ENCODE measurements around the gene RPAIN.

The RPAIN gene

GRCh38 chr17:5437721-5438317 lies 17.8 kb downstream of the RPAIN start:
- DNase-seq (ENCODE audit: low spot score in 2 of 2): no peak
- H3K27ac Mint-ChIP-seq: peak overlapping the region; percentile 82
- H3K9me3 Mint-ChIP-seq: no peaks in the 10 kb centered on the region

GRCh38 chr17:5438716-5439445 lies 18.9 kb downstream of the RPAIN start, which contains the start of gene C1QBP:
TSS of gene C1QBP (minus strand) at chr17:5439155. CDS start at chr17:5439073, 82 bp downstream.
- ATAC-seq (ENCODE audit: low read depth) (peak; percentile 88), DNase-seq (ENCODE audit: low spot score in 2 of 2) (peak; percentile 96)
- Mint-ChIP-seq H3K4me3 (peak within 1 kb of the TSS; percentile 82), H3K9me3 (no peaks in the 10 kb centered on the region), H3K4me1 (peaks cover 22% of the 10 kb centered on the region), H3K27ac (peak within 1 kb of the TSS; percentile 94), H3K36me3 (peaks cover 5% of the 10 kb centered on the region), H3K27me3 (no peaks in the 10 kb centered on the region)

More at GRCh38 chr17:5437721-5438317, 17.8 kb downstream of the RPAIN start:
- no peak for ATAC-seq (ENCODE audit: low read depth)
- H3K4me3 Mint-ChIP-seq: peak overlapping the region; percentile 82
- peaks cover 25% of the 10 kb centered on the region for H3K4me1 Mint-ChIP-seq
- H3K36me3 Mint-ChIP-seq: peaks cover 10% of the 10 kb centered on the region
- no peaks in the 10 kb centered on the region for H3K27me3 Mint-ChIP-seq

- Mint-ChIP-seq H3K4me1 (peaks cover 22% of the 10 kb centered on the region), H3K4me3 (peak overlapping the region; percentile 82), H3K27me3 (no peaks in the 10 kb centered on the region), H3K36me3 (peaks cover 8% of the 10 kb centered on the region), H3K27ac (peak overlapping the region; percentile 94), H3K9me3 (no peaks in the 10 kb centered on the region)
- DNase-seq (ENCODE audit: low spot score in 2 of 2) (no peak), ATAC-seq (ENCODE audit: low read depth) (no peak)
Observed at GRCh38 chr17:5439446-5439764, 19.4 kb downstream of the RPAIN start.

GRCh38 chr17:5443728-5444127 lies 23.7 kb downstream of the RPAIN start:
- Mint-ChIP-seq H3K4me3 (no peak overlapping the region), H3K27ac (no peak overlapping the region), H3K4me1 (peaks cover 7% of the 10 kb centered on the region), H3K36me3 (peaks cover 16% of the 10 kb centered on the region), H3K9me3 (no peaks in the 10 kb centered on the region), H3K27me3 (no peaks in the 10 kb centered on the region)
- ATAC-seq (ENCODE audit: low read depth) (no peak), DNase-seq (ENCODE audit: low spot score in 2 of 2) (no peak)

GRCh38 chr17:5444209-5444608 lies 24.2 kb downstream of the RPAIN start:
- no peak for ATAC-seq (ENCODE audit: low read depth)
- H3K36me3 Mint-ChIP-seq: peaks cover 18% of the 10 kb centered on the region

GRCh38 chr17:5446786-5447185 lies 26.8 kb downstream of the RPAIN start:
- ATAC-seq (ENCODE audit: low read depth): no peak
- H3K36me3 Mint-ChIP-seq: peaks cover 21% of the 10 kb centered on the region
- no peaks in the 10 kb centered on the region for H3K9me3 Mint-ChIP-seq
- H3K27me3 Mint-ChIP-seq: no peaks in the 10 kb centered on the region
- no peak for DNase-seq (ENCODE audit: low spot score in 2 of 2)
- H3K27ac Mint-ChIP-seq: no peak overlapping the region
- H3K4me1 Mint-ChIP-seq: no peaks in the 10 kb centered on the region
- no peak overlapping the region for H3K4me3 Mint-ChIP-seq

More at GRCh38 chr17:5444209-5444608, 24.2 kb downstream of the RPAIN start:
- Mint-ChIP-seq H3K27ac (no peak overlapping the region), H3K27me3 (no peaks in the 10 kb centered on the region), H3K4me1 (peaks cover 6% of the 10 kb centered on the region), H3K4me3 (no peak overlapping the region), H3K9me3 (no peaks in the 10 kb centered on the region)
- no peak for DNase-seq (ENCODE audit: low spot score in 2 of 2)

- Mint-ChIP-seq H3K4me3 (no peak overlapping the region), H3K9me3 (no peaks in the 10 kb centered on the region), H3K4me1 (peaks cover 26% of the 10 kb centered on the region), H3K36me3 (peaks cover 9% of the 10 kb centered on the region), H3K27ac (no peak overlapping the region), H3K27me3 (no peaks in the 10 kb centered on the region)
- ATAC-seq (ENCODE audit: low read depth): no peak
- DNase-seq (ENCODE audit: low spot score in 2 of 2): no peak
Observed at GRCh38 chr17:5464717-5465507, 44.9 kb downstream of the RPAIN start.

GRCh38 chr17:5466295-5466694 lies 46.3 kb downstream of the RPAIN start:
- Mint-ChIP-seq H3K4me3 (no peak overlapping the region), H3K27me3 (no peaks in the 10 kb centered on the region), H3K27ac (no peak overlapping the region), H3K36me3 (peaks cover 2% of the 10 kb centered on the region), H3K9me3 (no peaks in the 10 kb centered on the region), H3K4me1 (peaks cover 26% of the 10 kb centered on the region)
- DNase-seq (ENCODE audit: low spot score in 2 of 2) (no peak), ATAC-seq (ENCODE audit: low read depth) (no peak)

- H3K9me3 Mint-ChIP-seq: no peaks in the 10 kb centered on the region
- peaks cover 4% of the 10 kb centered on the region for H3K36me3 Mint-ChIP-seq
- peak overlapping the region; percentile 81 for H3K4me3 Mint-ChIP-seq
- DNase-seq (ENCODE audit: low spot score in 2 of 2): no peak
- peak overlapping the region; percentile 22 for H3K27ac Mint-ChIP-seq
- ATAC-seq (ENCODE audit: low read depth): no peak
- peaks cover 26% of the 10 kb centered on the region for H3K4me1 Mint-ChIP-seq
- H3K27me3 Mint-ChIP-seq: no peaks in the 10 kb centered on the region
Observed at GRCh38 chr17:5467416-5467815, 47.4 kb downstream of the RPAIN start.

GRCh38 chr17:5468075-5468473 lies 48.1 kb downstream of the RPAIN start:
- DNase-seq (ENCODE audit: low spot score in 2 of 2): peak in 1 of 2 donors; percentile 19
- peaks cover 26% of the 10 kb centered on the region for H3K4me1 Mint-ChIP-seq

GRCh38 chr17:5472511-5472910 lies 52.5 kb downstream of the RPAIN start:
- H3K27ac Mint-ChIP-seq: no peak overlapping the region
- H3K4me3 Mint-ChIP-seq: no peak overlapping the region
- no peak for DNase-seq (ENCODE audit: low spot score in 2 of 2)
- H3K4me1 Mint-ChIP-seq: peaks cover 12% of the 10 kb centered on the region
- no peaks in the 10 kb centered on the region for H3K27me3 Mint-ChIP-seq
- H3K36me3 Mint-ChIP-seq: peaks cover 22% of the 10 kb centered on the region
- no peak for ATAC-seq (ENCODE audit: low read depth)
- H3K9me3 Mint-ChIP-seq: no peaks in the 10 kb centered on the region

More at GRCh38 chr17:5468075-5468473, 48.1 kb downstream of the RPAIN start:
- H3K27ac Mint-ChIP-seq: peak overlapping the region; percentile 22
- H3K4me3 Mint-ChIP-seq: peak overlapping the region; percentile 81
- ATAC-seq (ENCODE audit: low read depth): peak; percentile 34
- peaks cover 4% of the 10 kb centered on the region for H3K36me3 Mint-ChIP-seq
- H3K27me3 Mint-ChIP-seq: no peaks in the 10 kb centered on the region
- H3K9me3 Mint-ChIP-seq: no peaks in the 10 kb centered on the region

- DNase-seq (ENCODE audit: low spot score in 2 of 2) (no peak), ATAC-seq (ENCODE audit: low read depth) (no peak)
- Mint-ChIP-seq H3K4me3 (no peak overlapping the region), H3K27ac (no peak overlapping the region), H3K36me3 (peaks cover 28% of the 10 kb centered on the region), H3K4me1 (peaks cover 3% of the 10 kb centered on the region), H3K27me3 (no peaks in the 10 kb centered on the region), H3K9me3 (no peaks in the 10 kb centered on the region)
Observed at GRCh38 chr17:5473906-5474305, 53.9 kb downstream of the RPAIN start.

- Mint-ChIP-seq H3K9me3 (no peaks in the 10 kb centered on the region), H3K36me3 (peaks cover 38% of the 10 kb centered on the region), H3K27ac (no peak overlapping the region), H3K4me1 (peaks cover 5% of the 10 kb centered on the region), H3K27me3 (no peaks in the 10 kb centered on the region), H3K4me3 (no peak overlapping the region)
- DNase-seq (ENCODE audit: low spot score in 2 of 2) (no peak), ATAC-seq (ENCODE audit: low read depth) (no peak)
Observed at GRCh38 chr17:5478992-5479391, 59.0 kb downstream of the RPAIN start.

GRCh38 chr17:5480962-5481361 lies 61.0 kb downstream of the RPAIN start:
- Mint-ChIP-seq H3K27ac (no peak overlapping the region), H3K9me3 (no peaks in the 10 kb centered on the region), H3K27me3 (no peaks in the 10 kb centered on the region), H3K36me3 (peaks cover 33% of the 10 kb centered on the region), H3K4me3 (no peak overlapping the region), H3K4me1 (peaks cover 10% of the 10 kb centered on the region)
- DNase-seq (ENCODE audit: low spot score in 2 of 2) (no peak), ATAC-seq (ENCODE audit: low read depth) (no peak)

All from memory B cell (primary cell).